ENCODE data around the gene CD276.
A peak's percentile ranks its signal among the peaks of the same experiment; 100 is the strongest.

The CD276 gene

GRCh38 chr15:73679180-73679579, 5.0 kb upstream of the CD276 start:
- H3K4me3 ChIP-seq (ENCODE audit: low read depth, low read length) = no peak overlapping the region
- no peak for TF ChIP-seq CTCF (IDR thresholded peaks at IDR 0.05; ENCODE audit: low read depth, low read length)

GRCh38 chr15:73679964-73680363, 4.2 kb upstream of the CD276 start:
- TF ChIP-seq CTCF (IDR thresholded peaks at IDR 0.05; ENCODE audit: low read depth, low read length) = no peak

GRCh38 chr15:73680549-73680948, 3.6 kb upstream of the CD276 start:
- no peak for TF ChIP-seq CTCF (IDR thresholded peaks at IDR 0.05; ENCODE audit: low read depth, low read length)
- H3K4me3 ChIP-seq (ENCODE audit: low read depth, low read length) = no peak overlapping the region

More at GRCh38 chr15:73679964-73680363, 4.2 kb upstream of the CD276 start:
- no peak overlapping the region for H3K4me3 ChIP-seq (ENCODE audit: low read depth, low read length)

- no peak overlapping the region for H3K4me3 ChIP-seq (ENCODE audit: low read depth, low read length)
- no peak for TF ChIP-seq CTCF (IDR thresholded peaks at IDR 0.05; ENCODE audit: low read depth, low read length)
Measured at GRCh38 chr15:73681063-73681462, 3.1 kb upstream of the CD276 start.

- H3K4me3 ChIP-seq (ENCODE audit: low read depth, low read length) = no peak overlapping the region
- no peak for TF ChIP-seq CTCF (IDR thresholded peaks at IDR 0.05; ENCODE audit: low read depth, low read length)
Measured at GRCh38 chr15:73681856-73682599, 2.2 kb upstream of the CD276 start.

GRCh38 chr15:73682600-73683090, 1.5 kb upstream of the CD276 start:
- TF ChIP-seq CTCF (IDR thresholded peaks at IDR 0.05; ENCODE audit: low read depth, low read length) = no peak

GRCh38 chr15:73683257-73683776, 866 bp upstream of the CD276 start:
- peak; percentile 18 for TF ChIP-seq CTCF (IDR thresholded peaks at IDR 0.05; ENCODE audit: low read depth, low read length)
- H3K4me3 ChIP-seq (ENCODE audit: low read depth, low read length) = peak overlapping the region; percentile 88

More at GRCh38 chr15:73682600-73683090, 1.5 kb upstream of the CD276 start:
- H3K4me3 ChIP-seq (ENCODE audit: low read depth, low read length) = no peak overlapping the region

Measured in WI38 (cell line).